SU-DHL-6 (cell line): Measurements from ENCODE around the gene KRT81.

Experiments
- EZH2phosphoT487 ChIP-seq: fragments of 200-600 bp; sonication (generic), shearing (Covaris generic); conservative IDR thresholded peaks from 2 replicates; pipeline ENCODE4 v1.6.1; 2018; ENCODE audit warnings: mild to moderate bottlenecking, antibody characterized with exemption, low read length, moderate library complexity, mixed read lengths
- TF ChIP-seq, protein P1 (sequence below): fragments of 200-600 bp; sonication (generic); IDR thresholded peaks from one replicate; pipeline ENCODE4 v1.5.1; 2017; ENCODE audit warnings: antibody characterized with exemption, mild to moderate bottlenecking, low read length, moderate library complexity; ENCODE audit not compliant: insufficient read depth, poor library complexity, severe bottlenecking

DNA sequence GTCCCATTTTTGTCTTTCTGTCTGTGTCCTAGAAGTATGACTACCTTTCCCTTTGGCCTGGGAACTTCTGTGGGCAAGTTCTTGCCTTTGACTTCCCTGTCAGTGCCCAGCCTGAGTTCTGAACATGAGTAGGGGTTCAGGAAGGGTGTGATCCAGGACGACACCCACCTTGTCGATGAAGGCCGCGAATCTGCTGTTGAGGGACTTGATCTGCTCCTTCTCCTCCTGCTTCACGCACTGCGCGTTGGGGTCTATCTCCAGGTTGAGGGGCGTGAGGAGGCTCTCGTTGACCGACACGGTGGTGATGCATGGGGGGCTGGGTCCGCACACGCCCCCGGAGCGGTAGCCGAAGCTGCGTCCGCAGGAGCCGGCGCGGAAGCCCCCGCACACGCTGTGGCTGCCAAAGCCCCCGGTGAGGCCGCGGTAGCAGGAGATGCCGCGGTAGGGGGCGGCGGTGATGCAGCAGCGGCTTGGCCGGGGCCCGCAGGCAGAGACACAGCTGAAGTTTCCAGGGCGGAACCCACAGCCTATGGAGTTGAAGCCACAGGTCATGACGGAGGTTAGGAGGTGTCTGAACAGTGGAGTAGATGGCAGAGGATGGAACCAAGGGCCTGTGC lies 29.6 kb upstream of the KRT81 start, which contains the start of gene KRT83:
- TF ChIP-seq, protein P1, sequence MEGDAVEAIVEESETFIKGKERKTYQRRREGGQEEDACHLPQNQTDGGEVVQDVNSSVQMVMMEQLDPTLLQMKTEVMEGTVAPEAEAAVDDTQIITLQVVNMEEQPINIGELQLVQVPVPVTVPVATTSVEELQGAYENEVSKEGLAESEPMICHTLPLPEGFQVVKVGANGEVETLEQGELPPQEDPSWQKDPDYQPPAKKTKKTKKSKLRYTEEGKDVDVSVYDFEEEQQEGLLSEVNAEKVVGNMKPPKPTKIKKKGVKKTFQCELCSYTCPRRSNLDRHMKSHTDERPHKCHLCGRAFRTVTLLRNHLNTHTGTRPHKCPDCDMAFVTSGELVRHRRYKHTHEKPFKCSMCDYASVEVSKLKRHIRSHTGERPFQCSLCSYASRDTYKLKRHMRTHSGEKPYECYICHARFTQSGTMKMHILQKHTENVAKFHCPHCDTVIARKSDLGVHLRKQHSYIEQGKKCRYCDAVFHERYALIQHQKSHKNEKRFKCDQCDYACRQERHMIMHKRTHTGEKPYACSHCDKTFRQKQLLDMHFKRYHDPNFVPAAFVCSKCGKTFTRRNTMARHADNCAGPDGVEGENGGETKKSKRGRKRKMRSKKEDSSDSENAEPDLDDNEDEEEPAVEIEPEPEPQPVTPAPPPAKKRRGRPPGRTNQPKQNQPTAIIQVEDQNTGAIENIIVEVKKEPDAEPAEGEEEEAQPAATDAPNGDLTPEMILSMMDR = no peak
- TF ChIP-seq EZH2phosphoT487 = no peak
